ENCODE data around the gene PDE3B. TPM values are rescaled to one million over a fixed set of nuclear protein-coding genes. Genes with fewer than 3 reads are reported as not detected.
"Not testable (repeated sequence)": the region's sequence is repeated elsewhere in the genome, so short reads cannot be mapped to it uniquely, and the experiment has no call there.

PDE3B gene
- total and polyA plus RNA-seq, 11 donors = 2.4 to 17.0 (median 10.0) TPM

- Histone ChIP-seq H3K4me1 (peaks cover 0 to 23% (median 3%) of the 10 kb centered on the region in 12 donors), H3K27ac (peak overlapping the region in 1 of 12 donors; percentile 60), H3K36me3 (no peaks in the 10 kb centered on the region), H3K9me3 (no peaks in the 10 kb centered on the region), H3K4me3 (no peak overlapping the region), H3K27me3 (no peaks in the 10 kb centered on the region)
- peak in 1 of 4 donors; percentile 37 for ATAC-seq
- WGBS, 4 donors = 25 to 46% (median 34%) methylated on average over 1 of the region's 1 CpG
- no peak for DNase-seq
- TF ChIP-seq CTCF (IDR thresholded peaks at IDR 0.05) (peak in 2 of 12 donors; percentile 6 to 9), POLR2A (IDR thresholded peaks at IDR 0.05) (no peak)
- intact Hi-C loops (cut with DNase I) = no loop called here
These were observed 14.2 kb downstream of the PDE3B start for GRCh38 chr11:14657841-14658240.

GRCh38 chr11:14664926-14665325, 21.3 kb downstream of the PDE3B start:
- H3K4me1 ChIP-seq; H3K4me3 ChIP-seq; DNase-seq; ATAC-seq; H3K9me3 ChIP-seq; H3K27me3 ChIP-seq; intact Hi-C loops (cut with DNase I); H3K36me3 ChIP-seq; H3K27ac ChIP-seq: not testable (repeated sequence)
- WGBS, 4 donors = 92 to 99% (median 96%) methylated on average over 3 of the region's 3 CpGs

- ATAC-seq; H3K27ac ChIP-seq; intact Hi-C loops (cut with DNase I); H3K9me3 ChIP-seq; H3K27me3 ChIP-seq; H3K4me1 ChIP-seq; H3K36me3 ChIP-seq; H3K4me3 ChIP-seq; DNase-seq: not testable (repeated sequence)
- 89 to 94% (median 92%) methylated on average over 4 of the region's 4 CpGs for WGBS, 4 donors
These were observed 23.7 kb downstream of the PDE3B start for GRCh38 chr11:14667329-14667728.

- no peak overlapping the region for H3K27ac ChIP-seq
- H3K4me1 ChIP-seq = peaks cover 0 to 5% (median 0%) of the 10 kb centered on the region in 12 donors
- H3K27me3 ChIP-seq = no peaks in the 10 kb centered on the region
- no peak for ATAC-seq
- no peak overlapping the region for H3K4me3 ChIP-seq
- WGBS, 4 donors = 70 to 75% (median 73%) methylated on average over 6 of the region's 6 CpGs
- TF ChIP-seq CTCF (IDR thresholded peaks at IDR 0.05) = no peak
- TF ChIP-seq POLR2A (IDR thresholded peaks at IDR 0.05) = no peak
- intact Hi-C loops (cut with DNase I) = no loop called here
- no peaks in the 10 kb centered on the region for H3K9me3 ChIP-seq
- DNase-seq = no peak
- H3K36me3 ChIP-seq = no peaks in the 10 kb centered on the region
These were observed 25.2 kb downstream of the PDE3B start for GRCh38 chr11:14668731-14669301.

GRCh38 chr11:14669499-14669898, 25.9 kb downstream of the PDE3B start:
- WGBS, 4 donors = 83 to 87% (median 84%) methylated on average over 7 of the region's 7 CpGs
- no peak for ATAC-seq
- no peaks in the 10 kb centered on the region for H3K9me3 ChIP-seq
- TF ChIP-seq POLR2A (IDR thresholded peaks at IDR 0.05) (no peak), CTCF (IDR thresholded peaks at IDR 0.05) (no peak)
- H3K27me3 ChIP-seq = no peaks in the 10 kb centered on the region
- H3K36me3 ChIP-seq = no peaks in the 10 kb centered on the region
- no peak for DNase-seq
- intact Hi-C loops (cut with DNase I) = no loop called here
- H3K27ac ChIP-seq = no peak overlapping the region
- H3K4me3 ChIP-seq = no peak overlapping the region
- H3K4me1 ChIP-seq = peaks cover 0 to 5% (median 0%) of the 10 kb centered on the region in 12 donors

All from heart left ventricle (tissue), 16 donors.